DND-41 (cell line): ENCODE results near the gene SH3GL3.

Experiments used
- EZH2 ChIP-seq: IDR thresholded peaks from 3 replicates; pipeline ENCODE4 v1.6.1; 2012; ENCODE audit warnings: borderline replicate concordance, low read depth, mild to moderate bottlenecking, moderate library complexity, low read length, inconsistent platforms; ENCODE audit not compliant: severe bottlenecking
- TF ChIP-seq, protein P1 (sequence below): IDR thresholded peaks from 2 replicates; pipeline ENCODE4 v1.5.1; 2012; ENCODE audit warnings: borderline replicate concordance, low read length, moderate library complexity, mild to moderate bottlenecking; ENCODE audit not compliant: poor library complexity, severe bottlenecking; ENCODE audit errors: extremely low read depth

DNA sequence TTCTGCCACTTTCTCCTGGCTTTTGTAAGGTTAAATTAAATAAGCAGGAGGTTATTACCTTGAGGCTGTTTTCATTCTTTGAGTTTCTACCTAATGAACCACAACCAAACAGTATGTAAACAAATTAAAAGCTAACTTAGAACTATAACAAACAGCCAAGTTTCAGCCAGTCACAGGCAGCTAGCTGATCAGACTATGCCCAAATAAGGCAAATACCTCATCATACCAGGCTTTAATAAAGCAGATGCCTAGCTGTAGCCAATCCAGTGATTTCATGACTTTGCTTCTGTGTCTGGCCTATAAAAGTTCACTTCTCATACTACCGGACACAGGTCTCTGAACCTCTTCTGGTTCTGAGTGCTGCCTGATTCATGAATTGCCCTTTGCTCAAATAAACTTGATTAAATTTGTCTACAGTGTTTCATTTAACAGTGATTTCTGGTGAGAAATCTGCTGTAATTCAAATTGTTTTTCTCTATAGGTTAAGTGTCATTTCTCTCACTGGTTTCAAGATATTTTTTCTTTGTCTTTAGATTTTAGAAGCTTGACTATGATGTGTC is 24.2 kb downstream of the SH3GL3 start:
- TF ChIP-seq, protein P1, sequence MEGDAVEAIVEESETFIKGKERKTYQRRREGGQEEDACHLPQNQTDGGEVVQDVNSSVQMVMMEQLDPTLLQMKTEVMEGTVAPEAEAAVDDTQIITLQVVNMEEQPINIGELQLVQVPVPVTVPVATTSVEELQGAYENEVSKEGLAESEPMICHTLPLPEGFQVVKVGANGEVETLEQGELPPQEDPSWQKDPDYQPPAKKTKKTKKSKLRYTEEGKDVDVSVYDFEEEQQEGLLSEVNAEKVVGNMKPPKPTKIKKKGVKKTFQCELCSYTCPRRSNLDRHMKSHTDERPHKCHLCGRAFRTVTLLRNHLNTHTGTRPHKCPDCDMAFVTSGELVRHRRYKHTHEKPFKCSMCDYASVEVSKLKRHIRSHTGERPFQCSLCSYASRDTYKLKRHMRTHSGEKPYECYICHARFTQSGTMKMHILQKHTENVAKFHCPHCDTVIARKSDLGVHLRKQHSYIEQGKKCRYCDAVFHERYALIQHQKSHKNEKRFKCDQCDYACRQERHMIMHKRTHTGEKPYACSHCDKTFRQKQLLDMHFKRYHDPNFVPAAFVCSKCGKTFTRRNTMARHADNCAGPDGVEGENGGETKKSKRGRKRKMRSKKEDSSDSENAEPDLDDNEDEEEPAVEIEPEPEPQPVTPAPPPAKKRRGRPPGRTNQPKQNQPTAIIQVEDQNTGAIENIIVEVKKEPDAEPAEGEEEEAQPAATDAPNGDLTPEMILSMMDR: no peak
- no peak for TF ChIP-seq EZH2
